Adipocyte (in vitro differentiated cells): ENCODE measurements around the gene MRTFA.
"Not testable (repeated sequence)": the region's sequence is repeated elsewhere in the genome, so short reads cannot be mapped to it uniquely, and the experiment has no call there.

Experiments
- DNase-seq: peaks from one replicate; pipeline ENCODE4 v3.0.0-alpha.2; 2015; ENCODE audit warnings: low read depth
- H3K27me3 ChIP-seq: replicated peaks from 2 replicates; pipeline ENCODE4 v1.7.0; 2013; ENCODE audit warnings: mild to moderate bottlenecking, low read length, moderate library complexity; ENCODE audit not compliant: control insufficient read depth, insufficient read depth
- H3K36me3 ChIP-seq: 2 replicates; pipeline ENCODE4 v1.7.0; 2013; ENCODE audit warnings: low read length, mild to moderate bottlenecking, moderate library complexity; ENCODE audit not compliant: control insufficient read depth, insufficient read depth, severe bottlenecking
- H3K4me1 ChIP-seq: 2 replicates; pipeline ENCODE4 v1.7.0; 2013; ENCODE audit warnings: mild to moderate bottlenecking, low read length, moderate library complexity; ENCODE audit not compliant: control insufficient read depth, insufficient read depth
- H3K4me3 ChIP-seq: 2 replicates; pipeline ENCODE4 v1.7.0; 2013; ENCODE audit warnings: mild to moderate bottlenecking, low read length, moderate library complexity
- H3K9ac ChIP-seq: 2 replicates; pipeline ENCODE4 v1.7.0; 2013; ENCODE audit warnings: mild to moderate bottlenecking, low read length, moderate library complexity
- H3K9me3 ChIP-seq: 2 replicates; pipeline ENCODE4 v1.7.0; 2013; ENCODE audit warnings: mild to moderate bottlenecking, low read length, moderate library complexity; ENCODE audit not compliant: control insufficient read depth

MRTFA gene

GRCh38 chr22:40593460-40594273 is 42.9 kb downstream of the MRTFA start:
- no peaks in the 10 kb centered on the region for H3K36me3 ChIP-seq
- no peak for DNase-seq
- H3K4me1 ChIP-seq, result peaks cover 45% of the 10 kb centered on the region
- no peaks in the 10 kb centered on the region for H3K9me3 ChIP-seq
- H3K4me3 ChIP-seq, result no peak overlapping the region
- no peak overlapping the region for H3K9ac ChIP-seq
- H3K27me3 ChIP-seq, result no peaks in the 10 kb centered on the region

- no peak for DNase-seq
- H3K27me3 ChIP-seq, result no peaks in the 10 kb centered on the region
- no peak overlapping the region for H3K9ac ChIP-seq
- no peaks in the 10 kb centered on the region for H3K9me3 ChIP-seq
- no peak overlapping the region for H3K4me3 ChIP-seq
- peaks cover 40% of the 10 kb centered on the region for H3K4me1 ChIP-seq
- no peaks in the 10 kb centered on the region for H3K36me3 ChIP-seq
These were observed 44.0 kb downstream of the MRTFA start for GRCh38 chr22:40592352-40593113.

- no peaks in the 10 kb centered on the region for H3K27me3 ChIP-seq
- no peaks in the 10 kb centered on the region for H3K36me3 ChIP-seq
- no peak overlapping the region for H3K9ac ChIP-seq
- no peaks in the 10 kb centered on the region for H3K9me3 ChIP-seq
- no peak overlapping the region for H3K4me3 ChIP-seq
- peak; percentile 92 for DNase-seq
- H3K4me1 ChIP-seq, result peaks cover 12% of the 10 kb centered on the region
These were observed 47.8 kb downstream of the MRTFA start for GRCh38 chr22:40588726-40589125.

GRCh38 chr22:40586781-40587180 is 49.7 kb downstream of the MRTFA start:
- Histone ChIP-seq H3K9me3 (no peaks in the 10 kb centered on the region), H3K27me3 (no peaks in the 10 kb centered on the region), H3K4me1 (peaks cover 25% of the 10 kb centered on the region), H3K4me3 (no peak overlapping the region), H3K9ac (no peak overlapping the region), H3K36me3 (no peaks in the 10 kb centered on the region)
- DNase-seq, result no peak

- no peak for DNase-seq
- no peak overlapping the region for H3K4me3 ChIP-seq
These were observed 51.2 kb downstream of the MRTFA start for GRCh38 chr22:40585310-40585751.

GRCh38 chr22:40584766-40585165 is 51.8 kb downstream of the MRTFA start:
- not testable (repeated sequence) for H3K9ac ChIP-seq, H3K4me3 ChIP-seq, H3K36me3 ChIP-seq, H3K27me3 ChIP-seq, DNase-seq, H3K9me3 ChIP-seq
- H3K4me1 ChIP-seq, result peaks cover 25% of the 10 kb centered on the region

More at GRCh38 chr22:40585310-40585751, 51.2 kb downstream of the MRTFA start:
- Histone ChIP-seq H3K9ac (no peak overlapping the region), H3K36me3 (no peaks in the 10 kb centered on the region), H3K9me3 (no peaks in the 10 kb centered on the region), H3K27me3 (no peaks in the 10 kb centered on the region), H3K4me1 (peaks cover 25% of the 10 kb centered on the region)

GRCh38 chr22:40583053-40583741 is 53.3 kb downstream of the MRTFA start:
- Histone ChIP-seq H3K9ac (peak overlapping the region; percentile 7), H3K9me3 (no peaks in the 10 kb centered on the region), H3K27me3 (no peaks in the 10 kb centered on the region), H3K4me1 (peaks cover 14% of the 10 kb centered on the region), H3K4me3 (no peak overlapping the region), H3K36me3 (no peaks in the 10 kb centered on the region)
- DNase-seq, result no peak

GRCh38 chr22:40582063-40582462 is 54.5 kb downstream of the MRTFA start:
- H3K27me3 ChIP-seq, result no peaks in the 10 kb centered on the region
- no peaks in the 10 kb centered on the region for H3K36me3 ChIP-seq
- no peak for DNase-seq
- peaks cover 14% of the 10 kb centered on the region for H3K4me1 ChIP-seq
- H3K9me3 ChIP-seq, result no peaks in the 10 kb centered on the region
- no peak overlapping the region for H3K4me3 ChIP-seq
- H3K9ac ChIP-seq, result no peak overlapping the region

GRCh38 chr22:40580631-40581030 is 55.9 kb downstream of the MRTFA start:
- no peaks in the 10 kb centered on the region for H3K27me3 ChIP-seq
- DNase-seq, result no peak
- H3K9me3 ChIP-seq, result no peaks in the 10 kb centered on the region
- no peak overlapping the region for H3K4me3 ChIP-seq
- peaks cover 14% of the 10 kb centered on the region for H3K4me1 ChIP-seq
- H3K36me3 ChIP-seq, result no peaks in the 10 kb centered on the region
- H3K9ac ChIP-seq, result no peak overlapping the region

- H3K9ac ChIP-seq, result no peak overlapping the region
- H3K27me3 ChIP-seq, result no peaks in the 10 kb centered on the region
- no peak for DNase-seq
- H3K4me3 ChIP-seq, result no peak overlapping the region
- peaks cover 12% of the 10 kb centered on the region for H3K4me1 ChIP-seq
- no peaks in the 10 kb centered on the region for H3K36me3 ChIP-seq
- no peaks in the 10 kb centered on the region for H3K9me3 ChIP-seq
These were observed 58.3 kb downstream of the MRTFA start for GRCh38 chr22:40578171-40578570.

GRCh38 chr22:40572976-40573375 is 63.5 kb downstream of the MRTFA start:
- peak overlapping the region; percentile 67 for H3K4me3 ChIP-seq
- H3K4me1 ChIP-seq, result peaks cover 16% of the 10 kb centered on the region
- peak overlapping the region; percentile 9 for H3K9ac ChIP-seq
- peak; percentile 70 for DNase-seq
- no peaks in the 10 kb centered on the region for H3K9me3 ChIP-seq
- no peaks in the 10 kb centered on the region for H3K36me3 ChIP-seq
- no peaks in the 10 kb centered on the region for H3K27me3 ChIP-seq
